SK-N-SH (cell line): ENCODE data around the gene RRBP1. TPM values are rescaled to one million over a fixed set of nuclear protein-coding genes. Genes with fewer than 3 reads are reported as not detected.

ENCODE experiments used
- CTCF ChIA-PET: fragments of 300-600, 350-600 bp; formaldehyde crosslinking; extraction: SDS; loops from one replicate; lab custom pipeline; 2021; lab: Yijun Ruan, JAX
- POLR2A ChIA-PET: fragments of 350-600 bp; sonication (Branson Sonifier 250); formaldehyde crosslinking; extraction: SDS; loops from one replicate; lab custom pipeline; 2020; ENCODE audit warnings: antibody characterized with exemption, inconsistent platforms; lab: Yijun Ruan, JAX
- DNase-seq: peaks from one replicate; pipeline ENCODE4 v3.0.0; 2012
- H2AFZ ChIP-seq: fragments of 200-600 bp; sonication (generic); 2 replicates; pipeline ENCODE4 v1.8.1; 2016; ENCODE audit warnings: antibody characterized with exemption, mild to moderate bottlenecking, low read depth
- H3F3A ChIP-seq: fragments of 200-600 bp; sonication (generic); replicated peaks from 2 replicates; pipeline ENCODE3; 2016; ENCODE audit warnings: antibody characterized with exemption, mild to moderate bottlenecking; ENCODE audit not compliant: insufficient read depth
- H3K27ac ChIP-seq, 2 experiments: fragments of 200-500 bp in 1 of 2; fragments of 200-600 bp in 1 of 2; sonication (Bioruptor generic) in 1 of 2; sonication (generic), shearing (Covaris generic) in 1 of 2; 2 replicates each; pipeline versions ENCODE4 v1.5.1 to v1.6.1; 2014 to 2016; ENCODE audit warnings: low read depth in 2 of 2, inconsistent platforms in 1 of 2, low read length in 1 of 2, mild to moderate bottlenecking in 1 of 2, mixed read lengths in 1 of 2
- H3K27me3 ChIP-seq: fragments of 200-600 bp; sonication (generic), shearing (Covaris generic); 2 replicates; pipeline ENCODE4 v1.6.1; 2016; ENCODE audit warnings: mixed run types; ENCODE audit not compliant: insufficient read depth
- H3K36me3 ChIP-seq, 2 experiments: fragments of 200-500 bp in 1 of 2; fragments of 200-600 bp in 1 of 2; sonication (Bioruptor generic) in 1 of 2; sonication (generic) in 1 of 2; replicated peaks in 1 of 2; 2 replicates each; pipeline versions ENCODE3 to v1.5.1; 2014 to 2016; ENCODE audit warnings: low read length in 1 of 2, mild to moderate bottlenecking in 1 of 2; ENCODE audit not compliant: insufficient read depth in 2 of 2, control insufficient read depth in 1 of 2
- H3K4me1 ChIP-seq, 2 experiments: fragments of 200-500 bp in 1 of 2; fragments of 200-600 bp in 1 of 2; sonication (Bioruptor generic) in 1 of 2; sonication (generic), shearing (Covaris generic) in 1 of 2; 2 replicates each; pipeline versions ENCODE4 v1.5.1 to v1.6.1; 2014 to 2016; ENCODE audit warnings: low read depth in 1 of 2, low read length in 1 of 2, mixed run types in 1 of 2; ENCODE audit not compliant: insufficient read depth in 2 of 2, control insufficient read depth in 1 of 2
- H3K4me2 ChIP-seq: fragments of 200-600 bp; sonication (generic), shearing (Covaris generic); 2 replicates; pipeline ENCODE4 v1.6.1; 2017; ENCODE audit warnings: mixed run types
- H3K4me3 ChIP-seq, 2 experiments: fragments of 200-500 bp in 1 of 2; fragments of 200-600 bp in 1 of 2; sonication (Bioruptor generic) in 1 of 2; sonication (generic), shearing (Covaris generic) in 1 of 2; 2 replicates each; pipeline versions ENCODE4 v1.5.1 to v1.8.1; 2014 to 2016; ENCODE audit warnings: low read depth in 2 of 2, inconsistent platforms in 1 of 2, low read length in 1 of 2, mild to moderate bottlenecking in 1 of 2, mixed read lengths in 1 of 2, moderate library complexity in 1 of 2
- H3K79me2 ChIP-seq: fragments of 200-600 bp; sonication (generic); 2 replicates; pipeline ENCODE4 v1.8.1; 2017; ENCODE audit warnings: mild to moderate bottlenecking; ENCODE audit not compliant: insufficient read depth
- H3K9ac ChIP-seq: fragments of 200-600 bp; sonication (generic); 2 replicates; pipeline ENCODE4 v1.6.1; 2017; ENCODE audit warnings: mixed run types
- H3K9me2 ChIP-seq: fragments of 200-600 bp; sonication (generic); 2 replicates; pipeline ENCODE4 v1.6.1; 2017; ENCODE audit warnings: mixed run types
- H3K9me3 ChIP-seq: fragments of 200-600 bp; sonication (generic); 2 replicates; pipeline ENCODE4 v1.6.1; 2017; ENCODE audit warnings: mixed run types, mild to moderate bottlenecking, moderate library complexity
- H4K20me1 ChIP-seq: fragments of 200-600 bp; sonication (generic); 2 replicates; pipeline ENCODE4 v1.6.1; 2017; ENCODE audit warnings: mild to moderate bottlenecking, mixed run types; ENCODE audit not compliant: insufficient read depth
- CHD2 ChIP-seq: fragments of 150-350 bp; IDR thresholded peaks from 2 replicates; pipeline ENCODE4 v1.6.1; 2018; ENCODE audit warnings: low read length; ENCODE audit not compliant: partially characterized antibody
- ELF1 ChIP-seq: IDR thresholded peaks from 2 replicates; pipeline ENCODE4 v1.4.0; 2012
- EP300 ChIP-seq, 2 experiments: IDR thresholded peaks; 2 replicates each; pipeline versions ENCODE4 v1.4.0 to v1.6.1; 2012; ENCODE audit warnings: borderline replicate concordance in 1 of 2, low read depth in 1 of 2, low read length in 1 of 2
- EZH2phosphoT487 ChIP-seq: fragments of 200-600 bp; sonication (generic); IDR thresholded peaks from 2 replicates; pipeline ENCODE4 v1.6.1; 2017; ENCODE audit warnings: low read depth, mixed run types, mild to moderate bottlenecking, antibody characterized with exemption, moderate library complexity, borderline replicate concordance
- FOSL2 ChIP-seq: IDR thresholded peaks from 2 replicates; pipeline ENCODE4 v1.4.0; 2012; ENCODE audit warnings: low read depth, mild to moderate bottlenecking, moderate library complexity, borderline replicate concordance
- GABPA ChIP-seq: IDR thresholded peaks from 2 replicates; pipeline ENCODE4 v1.4.0; 2012; ENCODE audit warnings: low read depth, mild to moderate bottlenecking
- GATA2 ChIP-seq: sonication (generic); formaldehyde crosslinking; IDR thresholded peaks from 2 replicates; pipeline ENCODE4 v1.5.0; 2020; ENCODE audit warnings: mild to moderate bottlenecking, missing genetic modification reagents
- JUND ChIP-seq: IDR thresholded peaks from 2 replicates; pipeline ENCODE4 v1.4.0; 2012
- MEF2A ChIP-seq: IDR thresholded peaks from 2 replicates; pipeline ENCODE4 v1.4.0; 2012; ENCODE audit warnings: low read depth, borderline replicate concordance
- MXI1 ChIP-seq: IDR thresholded peaks from 2 replicates; pipeline ENCODE4 v1.6.1; 2012; ENCODE audit warnings: mild to moderate bottlenecking, low read depth, low read length, improper control_type of control experiment
- NFIC ChIP-seq: IDR thresholded peaks from 2 replicates; pipeline ENCODE4 v1.4.0; 2012; ENCODE audit warnings: borderline replicate concordance
- POLR2AphosphoS5 ChIP-seq: IDR thresholded peaks from 2 replicates; pipeline ENCODE4 v1.6.1; 2012; ENCODE audit warnings: low read depth, low read length
- RAD21 ChIP-seq: IDR thresholded peaks from 2 replicates; pipeline ENCODE4 v1.6.1; 2012; ENCODE audit warnings: mild to moderate bottlenecking, low read length
- RCOR1 ChIP-seq: fragments of 150-350 bp; IDR thresholded peaks from 2 replicates; pipeline ENCODE4 v1.6.1; 2017; ENCODE audit warnings: antibody characterized with exemption, low read length
- RFX5 ChIP-seq: IDR thresholded peaks from 2 replicates; pipeline ENCODE4 v1.6.1; 2012; ENCODE audit warnings: mild to moderate bottlenecking, improper control_type of control experiment, low read length
- SIN3A ChIP-seq: IDR thresholded peaks from 2 replicates; pipeline ENCODE4 v1.6.1; 2012; ENCODE audit warnings: low read depth, mild to moderate bottlenecking, low read length, moderate library complexity, borderline replicate concordance
- SMC3 ChIP-seq: IDR thresholded peaks from 2 replicates; pipeline ENCODE4 v1.6.1; 2012; ENCODE audit warnings: low read depth, low read length, improper control_type of control experiment
- TAF1 ChIP-seq: IDR thresholded peaks from 2 replicates; pipeline ENCODE4 v1.6.1; 2012; ENCODE audit warnings: low read depth, mild to moderate bottlenecking, low read length, moderate library complexity, borderline replicate concordance
- TCF12 ChIP-seq: IDR thresholded peaks from 2 replicates; pipeline ENCODE4 v1.4.0; 2012
- YY1 ChIP-seq: IDR thresholded peaks from 2 replicates; pipeline ENCODE4 v1.4.0; 2012; ENCODE audit warnings: low read depth, mild to moderate bottlenecking
- WGBS: methylation state at CpG from one replicate; pipeline ENCODE4 v1.1.6; 2017; ENCODE audit warnings: low lambda C conversion rate; 5-methylcytosine and 5-hydroxymethylcytosine counted together
- polyA plus RNA-seq, 3 experiments: library from polyadenylated mRNA; depleted of rRNA; stranded (reverse); fragments of >200 nt; gene quantifications; 2 replicates each; pipeline ENCODE4 v1.2.3, GENCODE V29; 2012
- TF ChIP-seq, protein P1 (sequence below): IDR thresholded peaks from 2 replicates; pipeline ENCODE4 v1.4.0; 2012; ENCODE audit warnings: low read depth, borderline replicate concordance
- TF ChIP-seq, protein P2 (sequence below): fragments of 150-350 bp; IDR thresholded peaks from 2 replicates; pipeline ENCODE4 v1.6.1; 2017; ENCODE audit warnings: antibody characterized with exemption, low read length, low read depth, borderline replicate concordance
- TF ChIP-seq, protein P3 (sequence below): IDR thresholded peaks from 2 replicates; pipeline ENCODE4 v1.6.1; 2012; ENCODE audit warnings: mild to moderate bottlenecking, low read depth, low read length, moderate library complexity
- TF ChIP-seq, protein P4 (sequence below): IDR thresholded peaks from 2 replicates; pipeline ENCODE4 v1.4.0; 2012; ENCODE audit warnings: low read depth
- TF ChIP-seq, protein P5 (sequence below): IDR thresholded peaks from 2 replicates; pipeline ENCODE4; 2012

RRBP1 gene
- polyA plus RNA-seq, 1 of the 3 experiments (the other 2 are of a cell fraction): 50.2 TPM

DNA sequence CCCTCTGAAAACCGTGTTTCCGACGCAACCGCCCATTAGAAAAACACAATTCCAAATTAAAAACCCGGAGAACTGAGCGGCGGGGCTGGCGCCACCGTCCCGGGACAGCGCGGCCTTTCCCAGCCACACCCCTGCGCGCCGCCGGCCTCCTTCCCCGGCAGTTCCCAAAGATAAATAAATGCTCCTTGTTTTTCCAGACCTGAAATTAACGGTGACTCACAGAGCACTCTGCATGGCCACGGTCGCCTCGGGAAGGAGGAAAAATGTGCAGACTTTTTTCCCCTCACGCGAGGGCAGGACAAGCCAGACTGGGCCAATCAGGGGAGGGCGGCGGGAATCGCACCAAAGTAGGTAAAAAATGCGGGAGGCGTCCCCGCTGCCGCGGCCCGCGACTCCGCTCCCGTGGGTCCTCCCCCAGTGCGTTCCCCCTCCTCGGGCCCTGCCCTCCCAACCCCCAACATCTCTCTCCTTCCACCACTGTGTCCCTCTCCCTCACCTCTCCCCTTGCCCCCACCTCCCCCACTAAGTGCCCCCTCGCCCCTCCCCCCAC, 113.0 kb downstream of the RRBP1 start:
- H3K27me3 ChIP-seq: no peaks in the 10 kb centered on the region
- ChIA-PET POLR2A (interaction anchor here (1.0 to 1.5 kb wide), 2 partner anchors 21 to 67 kb away, joined by 4 to 8 read pairs; no protein-coding TSS in a partner anchor), CTCF (interaction anchor here (1.1 to 3.3 kb wide), 3 partner anchors 32 to 50 kb away, joined by 3 to 16 read pairs (median 8); no protein-coding TSS in a partner anchor)
- no peak overlapping the region for H2AFZ ChIP-seq
- no peaks in the 10 kb centered on the region for H3K9me3 ChIP-seq
- H3K4me3 ChIP-seq: peak overlapping the region; percentile 66 to 92
- H4K20me1 ChIP-seq: peaks cover 38% of the 10 kb centered on the region
- 1% methylated on average over 38 of the region's 38 CpGs for WGBS
- no peaks in the 10 kb centered on the region for H3K9me2 ChIP-seq
- H3K27ac ChIP-seq: peak overlapping the region; percentile 93 to 99
- peak; percentile 81 for DNase-seq
- peaks cover 46% of the 10 kb centered on the region for H3K79me2 ChIP-seq
- H3F3A ChIP-seq: peaks cover 26% of the 10 kb centered on the region
- peak overlapping the region; percentile 91 for H3K9ac ChIP-seq
- H3K4me1 ChIP-seq: peaks cover 3 to 10% of the 10 kb centered on the region in 2 experiments; a peak in 3 of 4 replicates
- peaks cover 3 to 4% of the 10 kb centered on the region in 2 experiments for H3K36me3 ChIP-seq
- H3K4me2 ChIP-seq: peak overlapping the region; percentile 84
- TF ChIP-seq YY1 (no peak), RCOR1 (no peak), SIN3A (peak; percentile 77; the same call in 1 of the 2 replicates), GABPA (no peak), POLR2AphosphoS5 (peak; percentile 92), TAF1 (peak; percentile 71), MXI1 (peak; percentile 55), MEF2A (peak; percentile 41; the same call in 1 of the 2 replicates), EZH2phosphoT487 (no peak), ELF1 (no peak), NFIC (peak; percentile 23; the same call in 1 of the 2 replicates), FOSL2 (peak; percentile 76; the same call in 1 of the 2 replicates), SMC3 (no peak; the same call in 1 of the 2 replicates), RFX5 (no peak), GATA2 (CRISPR knock-in tag) (no peak), CHD2 (peak; percentile 51), RAD21 (no peak), JUND (peak; percentile 70), TCF12 (peak; percentile 62; the same call in 1 of the 2 replicates), EP300 (IDR thresholded peaks at IDR 0.05; ENCODE audit: borderline replicate concordance in 1 of 2, low read depth in 1 of 2, low read length in 1 of 2) (peak; percentile 21 to 50; a peak in 2 of 4 replicates)
- TF ChIP-seq, protein P1, sequence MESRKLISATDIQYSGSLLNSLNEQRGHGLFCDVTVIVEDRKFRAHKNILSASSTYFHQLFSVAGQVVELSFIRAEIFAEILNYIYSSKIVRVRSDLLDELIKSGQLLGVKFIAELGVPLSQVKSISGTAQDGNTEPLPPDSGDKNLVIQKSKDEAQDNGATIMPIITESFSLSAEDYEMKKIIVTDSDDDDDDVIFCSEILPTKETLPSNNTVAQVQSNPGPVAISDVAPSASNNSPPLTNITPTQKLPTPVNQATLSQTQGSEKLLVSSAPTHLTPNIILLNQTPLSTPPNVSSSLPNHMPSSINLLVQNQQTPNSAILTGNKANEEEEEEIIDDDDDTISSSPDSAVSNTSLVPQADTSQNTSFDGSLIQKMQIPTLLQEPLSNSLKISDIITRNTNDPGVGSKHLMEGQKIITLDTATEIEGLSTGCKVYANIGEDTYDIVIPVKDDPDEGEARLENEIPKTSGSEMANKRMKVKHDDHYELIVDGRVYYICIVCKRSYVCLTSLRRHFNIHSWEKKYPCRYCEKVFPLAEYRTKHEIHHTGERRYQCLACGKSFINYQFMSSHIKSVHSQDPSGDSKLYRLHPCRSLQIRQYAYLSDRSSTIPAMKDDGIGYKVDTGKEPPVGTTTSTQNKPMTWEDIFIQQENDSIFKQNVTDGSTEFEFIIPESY: peak; percentile 69; the same call in 1 of the 2 replicates
- TF ChIP-seq, protein P2, sequence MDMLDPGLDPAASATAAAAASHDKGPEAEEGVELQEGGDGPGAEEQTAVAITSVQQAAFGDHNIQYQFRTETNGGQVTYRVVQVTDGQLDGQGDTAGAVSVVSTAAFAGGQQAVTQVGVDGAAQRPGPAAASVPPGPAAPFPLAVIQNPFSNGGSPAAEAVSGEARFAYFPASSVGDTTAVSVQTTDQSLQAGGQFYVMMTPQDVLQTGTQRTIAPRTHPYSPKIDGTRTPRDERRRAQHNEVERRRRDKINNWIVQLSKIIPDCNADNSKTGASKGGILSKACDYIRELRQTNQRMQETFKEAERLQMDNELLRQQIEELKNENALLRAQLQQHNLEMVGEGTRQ: no peak
- TF ChIP-seq, protein P3, sequence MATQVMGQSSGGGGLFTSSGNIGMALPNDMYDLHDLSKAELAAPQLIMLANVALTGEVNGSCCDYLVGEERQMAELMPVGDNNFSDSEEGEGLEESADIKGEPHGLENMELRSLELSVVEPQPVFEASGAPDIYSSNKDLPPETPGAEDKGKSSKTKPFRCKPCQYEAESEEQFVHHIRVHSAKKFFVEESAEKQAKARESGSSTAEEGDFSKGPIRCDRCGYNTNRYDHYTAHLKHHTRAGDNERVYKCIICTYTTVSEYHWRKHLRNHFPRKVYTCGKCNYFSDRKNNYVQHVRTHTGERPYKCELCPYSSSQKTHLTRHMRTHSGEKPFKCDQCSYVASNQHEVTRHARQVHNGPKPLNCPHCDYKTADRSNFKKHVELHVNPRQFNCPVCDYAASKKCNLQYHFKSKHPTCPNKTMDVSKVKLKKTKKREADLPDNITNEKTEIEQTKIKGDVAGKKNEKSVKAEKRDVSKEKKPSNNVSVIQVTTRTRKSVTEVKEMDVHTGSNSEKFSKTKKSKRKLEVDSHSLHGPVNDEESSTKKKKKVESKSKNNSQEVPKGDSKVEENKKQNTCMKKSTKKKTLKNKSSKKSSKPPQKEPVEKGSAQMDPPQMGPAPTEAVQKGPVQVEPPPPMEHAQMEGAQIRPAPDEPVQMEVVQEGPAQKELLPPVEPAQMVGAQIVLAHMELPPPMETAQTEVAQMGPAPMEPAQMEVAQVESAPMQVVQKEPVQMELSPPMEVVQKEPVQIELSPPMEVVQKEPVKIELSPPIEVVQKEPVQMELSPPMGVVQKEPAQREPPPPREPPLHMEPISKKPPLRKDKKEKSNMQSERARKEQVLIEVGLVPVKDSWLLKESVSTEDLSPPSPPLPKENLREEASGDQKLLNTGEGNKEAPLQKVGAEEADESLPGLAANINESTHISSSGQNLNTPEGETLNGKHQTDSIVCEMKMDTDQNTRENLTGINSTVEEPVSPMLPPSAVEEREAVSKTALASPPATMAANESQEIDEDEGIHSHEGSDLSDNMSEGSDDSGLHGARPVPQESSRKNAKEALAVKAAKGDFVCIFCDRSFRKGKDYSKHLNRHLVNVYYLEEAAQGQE: peak; percentile 62; the same call in 1 of the 2 replicates
- TF ChIP-seq, protein P4, sequence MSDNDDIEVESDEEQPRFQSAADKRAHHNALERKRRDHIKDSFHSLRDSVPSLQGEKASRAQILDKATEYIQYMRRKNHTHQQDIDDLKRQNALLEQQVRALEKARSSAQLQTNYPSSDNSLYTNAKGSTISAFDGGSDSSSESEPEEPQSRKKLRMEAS: peak; percentile 83; the same call in 1 of the 2 replicates
- TF ChIP-seq, protein P5, sequence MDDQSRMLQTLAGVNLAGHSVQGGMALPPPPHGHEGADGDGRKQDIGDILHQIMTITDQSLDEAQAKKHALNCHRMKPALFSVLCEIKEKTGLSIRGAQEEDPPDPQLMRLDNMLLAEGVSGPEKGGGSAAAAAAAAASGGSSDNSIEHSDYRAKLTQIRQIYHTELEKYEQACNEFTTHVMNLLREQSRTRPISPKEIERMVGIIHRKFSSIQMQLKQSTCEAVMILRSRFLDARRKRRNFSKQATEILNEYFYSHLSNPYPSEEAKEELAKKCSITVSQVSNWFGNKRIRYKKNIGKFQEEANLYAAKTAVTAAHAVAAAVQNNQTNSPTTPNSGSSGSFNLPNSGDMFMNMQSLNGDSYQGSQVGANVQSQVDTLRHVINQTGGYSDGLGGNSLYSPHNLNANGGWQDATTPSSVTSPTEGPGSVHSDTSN: peak; percentile 70
